NCI-H446 treated with DMSO at 0.1 percent for 48 hours (cell line): ENCODE data around the gene MARK3.

Source experiments
- DNase-seq: peaks from one replicate; lab custom pipeline; 2025; lab: John Stamatoyannopoulos, UW

MARK3 gene

GRCh38 chr14:103538291-103539055 lies 153.3 kb downstream of the MARK3 start:
- no peak for DNase-seq

GRCh38 chr14:103539056-103539825 lies 154.0 kb downstream of the MARK3 start:
- no peak for DNase-seq

GRCh38 chr14:103540821-103541708 lies 155.8 kb downstream of the MARK3 start:
- DNase-seq = no peak

- no peak for DNase-seq
Measured at GRCh38 chr14:103541709-103542604, 156.7 kb downstream of the MARK3 start.

GRCh38 chr14:103542605-103543088 lies 157.4 kb downstream of the MARK3 start:
- no peak for DNase-seq

- DNase-seq = no peak
Measured at GRCh38 chr14:103543140-103543539, 157.9 kb downstream of the MARK3 start.

- no peak for DNase-seq
Measured at GRCh38 chr14:103543721-103544387, 158.6 kb downstream of the MARK3 start.

GRCh38 chr14:103544388-103545218 lies 159.4 kb downstream of the MARK3 start:
- peak; percentile 53 for DNase-seq

- DNase-seq = no peak
Measured at GRCh38 chr14:103545219-103545914, 160.2 kb downstream of the MARK3 start.

GRCh38 chr14:103545915-103546651 lies 160.9 kb downstream of the MARK3 start:
- DNase-seq = no peak

GRCh38 chr14:103546652-103547454 lies 161.6 kb downstream of the MARK3 start:
- DNase-seq = no peak

GRCh38 chr14:103547455-103547940 lies 162.3 kb downstream of the MARK3 start:
- DNase-seq = no peak

- DNase-seq = no peak
Measured at GRCh38 chr14:103547941-103548462, 162.8 kb downstream of the MARK3 start.

- no peak for DNase-seq
Measured at GRCh38 chr14:103548463-103549351, 163.5 kb downstream of the MARK3 start.

- no peak for DNase-seq
Measured at GRCh38 chr14:103549361-103550311, 164.4 kb downstream of the MARK3 start.
